HepG2 (cell line): ENCODE data around the gene DUS1L. TPM values are rescaled to one million over a fixed set of nuclear protein-coding genes. Genes with fewer than 3 reads are reported as not detected.

ENCODE experiments used
- CREM ChIP-seq, 2 experiments: sonication (generic) in 1 of 2; formaldehyde crosslinking in 1 of 2; IDR thresholded peaks; 2 replicates each; pipeline versions ENCODE4 v1.4.0 to v1.6.1; 2016 to 2020; ENCODE audit warnings: antibody characterized with exemption in 1 of 2, mild to moderate bottlenecking in 1 of 2, missing genetic modification reagents in 1 of 2
- ELF3 ChIP-seq: IDR thresholded peaks from 2 replicates; pipeline ENCODE4 v1.6.1; 2016; ENCODE audit warnings: missing genetic modification reagents, missing compliant biosample characterization
- GABPA ChIP-seq, 2 experiments: IDR thresholded peaks; 2 replicates each; pipeline ENCODE4 v1.6.1; 2011 to 2016; ENCODE audit warnings: low read depth in 2 of 2, low read length in 1 of 2, missing biosample characterization in 1 of 2, missing genetic modification characterization in 1 of 2
- GABPB1 ChIP-seq: IDR thresholded peaks from 2 replicates; pipeline ENCODE4 v1.6.1; 2016; ENCODE audit warnings: mild to moderate bottlenecking, missing genetic modification reagents, moderate library complexity, missing compliant biosample characterization
- GMEB1 ChIP-seq: sonication (generic); formaldehyde crosslinking; IDR thresholded peaks from 2 replicates; pipeline ENCODE4 v1.5.1; 2020; ENCODE audit warnings: missing genetic modification reagents, mild to moderate bottlenecking, borderline replicate concordance
- LCORL ChIP-seq, 2 experiments: fragments of 450-650 bp in 1 of 2; sonication (generic) in 1 of 2; formaldehyde crosslinking in 1 of 2; IDR thresholded peaks; 2 replicates each; pipeline versions ENCODE4 v1.5.0 to v1.6.1; 2017 to 2020; ENCODE audit warnings: antibody characterized with exemption in 1 of 2, missing genetic modification reagents in 1 of 2
- MIER2 ChIP-seq: IDR thresholded peaks from 2 replicates; pipeline ENCODE4 v1.6.1; 2016; ENCODE audit warnings: missing biosample characterization, missing genetic modification reagents
- POLR2AphosphoS5 ChIP-seq: IDR thresholded peaks from 2 replicates; pipeline ENCODE4 v1.6.1; 2012; ENCODE audit warnings: low read depth, low read length
- SNAPC4 ChIP-seq: sonication (generic); formaldehyde crosslinking; IDR thresholded peaks from 2 replicates; pipeline ENCODE4 v1.4.0; 2020; ENCODE audit warnings: mild to moderate bottlenecking, missing genetic modification reagents
- UBTF ChIP-seq: sonication (generic); formaldehyde crosslinking; IDR thresholded peaks from 2 replicates; pipeline ENCODE4 v1.4.0; 2020; ENCODE audit warnings: mild to moderate bottlenecking, missing genetic modification reagents
- ZHX1 ChIP-seq: sonication (generic); formaldehyde crosslinking; IDR thresholded peaks from 2 replicates; pipeline ENCODE4 v1.8.1; 2022; ENCODE audit warnings: low read depth, mild to moderate bottlenecking, missing genetic modification reagents
- ZNF121 ChIP-seq: sonication (generic); formaldehyde crosslinking; IDR thresholded peaks from 2 replicates; pipeline ENCODE4 v1.5.0; 2020; ENCODE audit warnings: mild to moderate bottlenecking, missing genetic modification reagents
- ZNF296 ChIP-seq: sonication (generic); formaldehyde crosslinking; conservative IDR thresholded peaks from 2 replicates; pipeline ENCODE4 v1.5.0; 2020; ENCODE audit warnings: mild to moderate bottlenecking, missing genetic modification reagents
- ZNF619 ChIP-seq: sonication (generic); formaldehyde crosslinking; IDR thresholded peaks from 2 replicates; pipeline ENCODE4 v1.4.0; 2020; ENCODE audit warnings: mild to moderate bottlenecking, missing genetic modification reagents
- polyA plus RNA-seq, 8 experiments: library from polyadenylated mRNA; depleted of rRNA in 3 of 8; stranded (reverse) in 7 of 8; unstranded in 1 of 8; fragments of >200 nt; fragmentation: Illumina TruSeq in 4 of 8; extraction: Trizol in 4 of 8; gene quantifications; 2 replicates each; pipeline versions ENCODE4 v1.2.1 to v1.2.3, GENCODE V29; 2011 to 2016; ENCODE audit warnings: low read depth in 4 of 8, missing spikeins in 1 of 8, mixed read lengths in 1 of 8; ENCODE audit not compliant: insufficient read depth in 1 of 8
- total RNA-seq, 5 experiments: library from RNA; depleted of rRNA; stranded (reverse); fragments of >200 nt; fragmentation: Illumina TruSeq; extraction: Trizol; gene quantifications; 2 replicates each; pipeline ENCODE4 v1.2.3, GENCODE V29; 2016; ENCODE audit warnings: low read depth in 1 of 5

Gene DUS1L
- total and polyA plus RNA-seq, 2 of the 13 experiments (the other 11 are each of a cell fraction or from before 2014, with no cell fraction given) = 81.0 to 109 TPM

GRCh38 chr17:82098169-82098938, 32.8 kb upstream of the DUS1L start, which contains the start of gene FASN (continued):
- TF ChIP-seq MIER2 (0 out of 2 replicates have a peak, but pooled peaks have one; percentile 13), ZNF619 (CRISPR knock-in tag) (no peak), ZHX1 (CRISPR knock-in tag) (peak; percentile 8; the same call in 1 of the 2 replicates), GABPB1 (CRISPR knock-in tag) (peak; percentile 70; the same call in 1 of the 2 replicates), ELF3 (CRISPR knock-in tag) (peak; percentile 66), POLR2AphosphoS5 (peak; percentile 86), UBTF (CRISPR knock-in tag) (peak; percentile 55; the same call in 1 of the 2 replicates), CREM (IDR thresholded peaks at IDR 0.05) (no peak), CREM (CRISPR knock-in tag; IDR thresholded peaks at IDR 0.05) (no peak), GABPA (IDR thresholded peaks at IDR 0.05; ENCODE audit: low read depth, low read length) (no peak), GABPA (CRISPR knock-in tag; IDR thresholded peaks at IDR 0.05; ENCODE audit: low read depth) (no peak), ZNF121 (CRISPR knock-in tag) (no peak; the same call in 1 of the 2 replicates), LCORL (IDR thresholded peaks at IDR 0.05) (no peak), LCORL (CRISPR knock-in tag; IDR thresholded peaks at IDR 0.05) (0 out of 2 replicates have a peak, but pooled peaks have one; percentile 32), SNAPC4 (CRISPR knock-in tag) (no peak), ZNF296 (CRISPR knock-in tag) (no peak), GMEB1 (CRISPR knock-in tag) (peak; percentile 65)
